Measurements from ENCODE around the gene OR5L2.
"Not testable (repeated sequence)": the region's sequence is repeated elsewhere in the genome, so short reads cannot be mapped to it uniquely, and the experiment has no call there.

OR5L2 gene

DNA sequence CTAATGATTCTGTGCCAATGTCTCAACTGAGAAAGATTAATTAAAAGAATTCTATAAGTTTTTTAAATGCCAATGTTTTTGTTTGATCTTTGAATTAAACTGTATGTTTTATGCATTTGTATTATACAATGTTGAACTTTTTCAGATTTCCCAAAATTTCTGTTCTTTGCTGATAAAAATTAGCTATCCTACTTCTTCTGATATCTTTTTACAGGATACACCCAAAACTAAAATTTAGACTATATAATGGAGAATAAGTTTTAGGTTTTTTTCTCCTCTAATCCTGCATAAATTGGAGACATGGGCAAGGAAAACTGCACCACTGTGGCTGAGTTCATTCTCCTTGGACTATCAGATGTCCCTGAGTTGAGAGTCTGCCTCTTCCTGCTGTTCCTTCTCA is at the start of gene OR5L2:
OR5L2 (plus strand) TSS at position 301 of the 400 bp plus-strand sequence; CDS start at position 301, 0 bp downstream.
- DNase-seq, result no peak

DNA sequence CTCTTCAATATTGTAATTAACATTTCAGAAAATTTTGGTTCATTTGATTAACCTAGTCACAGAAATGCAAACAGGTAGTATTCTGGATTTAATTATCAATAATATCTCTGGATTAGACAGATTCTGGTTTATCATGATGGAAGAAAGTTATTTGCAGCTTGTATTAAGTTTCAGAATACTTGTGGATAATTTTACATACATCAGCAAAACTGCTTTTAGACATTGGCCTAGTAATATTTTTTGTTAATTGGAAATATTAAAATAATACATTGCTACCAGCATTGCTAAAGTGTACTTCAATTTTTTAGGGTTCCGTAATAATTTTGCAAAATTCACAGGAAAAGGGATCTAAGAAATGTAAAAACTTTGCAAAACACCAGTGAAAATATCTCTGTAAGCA is 35.4 kb upstream of the OR5L2 start:
- DNase-seq, result no peak

DNA sequence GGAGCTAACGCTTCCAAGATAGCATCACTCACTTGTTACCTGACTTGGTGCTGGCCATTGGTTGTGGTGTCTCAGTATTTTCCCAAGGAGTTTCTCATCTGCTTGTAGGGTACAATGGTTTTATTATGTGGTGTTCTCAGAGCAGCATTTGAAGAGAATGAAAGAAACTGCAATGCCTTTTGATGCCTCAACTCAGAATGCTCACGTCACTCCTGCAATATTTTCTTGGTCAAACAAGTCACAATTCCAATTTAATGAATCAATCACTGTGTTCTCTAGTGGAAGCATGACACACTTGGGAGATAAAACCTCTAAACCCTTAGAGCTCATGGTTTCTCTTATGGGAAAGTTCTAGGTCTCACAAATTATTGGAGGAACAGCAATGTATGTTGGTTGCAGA is 33.7 kb upstream of the OR5L2 start:
- no peak for DNase-seq

DNA sequence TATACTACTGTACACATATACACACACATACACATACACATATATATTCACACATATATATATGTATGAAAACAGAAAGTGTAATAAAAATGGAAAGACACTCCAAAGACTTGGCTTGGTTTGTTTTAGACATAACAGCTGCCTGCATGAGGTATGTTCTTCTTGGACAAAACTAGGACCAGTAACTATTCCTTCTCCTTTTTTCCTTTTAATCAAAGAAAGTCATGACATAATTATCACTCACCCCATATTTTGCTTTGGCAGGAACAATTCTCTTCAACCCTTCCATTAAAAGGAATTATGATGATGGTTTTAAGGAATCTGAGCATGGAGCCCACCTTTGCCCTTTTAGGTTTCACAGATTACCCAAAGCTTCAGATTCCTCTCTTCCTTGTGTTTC is 31.8 kb upstream of the OR5L2 start, which contains the start of gene OR5D14:
OR5D14 (plus strand) TSS at position 301 of the 400 bp plus-strand sequence; CDS start at position 301, 0 bp downstream.
- no peak for DNase-seq

DNA sequence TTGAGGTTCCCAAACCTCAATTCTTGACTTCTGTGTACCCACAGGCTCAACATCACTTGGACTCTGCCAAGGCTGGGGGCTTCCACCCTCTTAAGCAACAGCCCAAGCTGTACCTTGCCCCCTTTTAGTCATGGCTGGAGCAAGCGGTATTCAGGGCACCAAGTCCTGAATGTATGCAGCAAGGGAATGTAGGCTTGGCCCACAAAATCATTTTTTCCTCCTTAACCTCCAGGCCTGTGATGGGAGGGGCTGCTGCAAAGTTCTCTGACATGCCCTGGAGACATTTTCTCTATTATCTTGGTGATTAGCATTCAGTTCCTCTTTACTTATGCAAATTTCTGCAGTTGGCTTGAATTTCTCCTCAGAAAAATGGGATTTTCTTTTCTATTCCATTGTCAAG is 20.8 kb upstream of the OR5L2 start:
- no peak for DNase-seq

DNA sequence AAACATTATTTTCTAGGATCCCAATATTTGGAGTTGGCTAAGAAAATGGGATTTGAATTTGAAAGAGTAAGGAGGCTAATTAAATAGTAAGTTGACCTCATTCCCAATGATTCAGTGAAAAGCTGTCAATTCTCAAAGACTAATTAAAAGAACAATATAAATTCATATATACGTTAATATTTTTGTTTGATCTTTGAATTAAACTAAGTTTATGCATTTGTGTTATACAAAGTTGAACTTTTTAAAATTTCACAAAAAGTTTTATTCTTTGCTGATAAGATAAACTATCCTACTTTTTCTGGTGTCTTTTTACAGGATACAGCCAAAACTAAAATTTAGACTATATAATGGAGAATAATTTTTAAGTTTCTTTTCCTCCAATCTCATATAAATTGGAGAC is 16.0 kb upstream of the OR5L2 start, which contains the start of gene OR5L1:
OR5L1 (plus strand) TSS at position 301 of the 400 bp plus-strand sequence. CDS start 100 bp downstream, outside the sequence.
- DNase-seq, result no peak

DNA sequence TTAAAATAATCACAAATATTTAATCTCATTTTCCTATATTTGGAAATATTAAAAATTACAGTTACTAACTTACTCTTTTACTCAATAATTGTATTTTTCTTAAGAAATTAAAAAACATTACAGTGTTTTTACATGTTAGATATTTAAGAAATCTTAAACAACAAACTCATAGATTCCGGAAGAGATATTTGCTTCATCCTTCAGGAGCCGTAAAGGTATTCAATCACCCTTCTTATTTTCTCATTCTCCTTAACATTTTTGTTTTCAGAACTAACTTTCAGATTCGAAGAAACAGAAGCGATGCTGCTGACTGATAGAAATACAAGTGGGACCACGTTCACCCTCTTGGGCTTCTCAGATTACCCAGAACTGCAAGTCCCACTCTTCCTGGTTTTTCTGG is 7.7 kb upstream of the OR5L2 start, which contains the start of gene OR5D18:
OR5D18 (plus strand) TSS at position 301 of the 400 bp plus-strand sequence; CDS start at position 301, 0 bp downstream.
- no peak for DNase-seq

DNA sequence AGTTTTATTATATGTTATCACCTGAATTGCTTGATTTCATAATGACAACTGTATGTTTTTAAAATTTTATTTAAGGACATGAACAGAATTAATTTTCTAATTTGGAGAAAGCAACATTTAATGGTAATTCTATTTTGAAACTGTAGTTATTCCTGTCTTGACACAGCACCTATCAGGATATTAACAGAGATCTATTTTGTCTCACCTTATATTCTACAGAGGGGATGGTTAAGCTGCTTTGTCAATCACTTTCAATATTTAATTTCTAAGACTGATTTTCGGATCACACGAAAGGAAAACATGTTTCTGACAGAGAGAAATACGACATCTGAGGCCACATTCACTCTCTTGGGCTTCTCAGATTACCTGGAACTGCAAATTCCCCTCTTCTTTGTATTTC is 11.4 kb downstream of the OR5L2 start, which contains the start of gene OR5D16:
OR5D16 (plus strand) TSS at position 301 of the 400 bp plus-strand sequence; CDS start at position 301, 0 bp downstream.
- no peak for DNase-seq

DNA sequence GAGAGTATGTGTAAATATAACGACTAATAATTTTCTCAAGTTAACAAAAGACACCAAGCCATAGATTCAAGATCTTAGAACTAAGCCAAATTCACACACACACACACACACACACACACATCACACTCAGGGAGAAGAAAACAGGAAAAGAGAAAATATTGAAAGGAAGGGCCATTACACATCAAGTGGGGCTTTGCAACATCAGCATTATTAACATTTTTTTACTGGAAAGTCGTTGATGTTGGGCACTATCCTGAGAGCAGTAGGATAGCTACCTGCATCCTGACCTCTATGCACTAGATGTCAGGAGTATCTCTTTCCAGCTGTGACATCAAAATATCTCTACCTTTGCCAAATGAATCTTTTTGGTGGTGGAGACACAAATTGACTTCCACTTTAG is 20.4 kb downstream of the OR5L2 start:
- DNase-seq, result no peak

DNA sequence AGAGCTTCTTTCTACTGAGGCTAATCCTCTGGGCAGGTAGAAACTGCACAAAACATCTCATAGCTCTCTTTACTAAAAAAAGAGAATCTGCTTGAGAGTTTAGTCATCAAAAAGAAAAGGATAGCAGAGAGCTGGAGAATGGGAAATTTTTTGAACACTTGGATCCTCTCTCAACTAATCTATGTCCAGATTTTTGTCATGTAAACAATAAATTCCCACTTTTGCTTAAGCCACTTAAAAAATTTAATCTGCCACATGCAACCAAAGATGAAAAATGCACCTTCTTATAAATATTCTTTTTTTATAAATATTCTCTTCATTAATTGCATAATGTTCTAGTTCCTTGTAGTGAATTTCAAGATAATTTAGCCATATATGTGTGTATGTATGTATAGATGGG is 22.0 kb downstream of the OR5L2 start:
- DNase-seq, result no peak

DNA sequence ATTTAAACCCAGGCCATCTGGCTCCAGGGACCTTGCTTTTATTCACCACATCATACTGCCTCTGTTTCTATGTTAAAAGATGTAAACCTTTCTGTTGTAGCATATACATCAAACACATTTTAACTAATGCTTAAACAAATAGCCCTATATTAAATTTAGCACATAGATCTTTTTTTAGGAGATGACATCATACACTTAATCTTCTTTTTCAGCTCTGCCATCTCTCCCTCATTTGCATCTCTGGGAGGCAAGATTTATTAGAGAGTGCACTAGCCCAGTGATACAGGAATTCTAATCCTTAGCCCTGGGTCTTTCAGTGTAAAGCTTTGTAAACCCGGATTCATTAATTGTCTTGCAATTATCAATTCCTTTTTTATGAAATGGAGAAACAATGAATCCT is 25.1 kb downstream of the OR5L2 start:
- no peak for DNase-seq

DNA sequence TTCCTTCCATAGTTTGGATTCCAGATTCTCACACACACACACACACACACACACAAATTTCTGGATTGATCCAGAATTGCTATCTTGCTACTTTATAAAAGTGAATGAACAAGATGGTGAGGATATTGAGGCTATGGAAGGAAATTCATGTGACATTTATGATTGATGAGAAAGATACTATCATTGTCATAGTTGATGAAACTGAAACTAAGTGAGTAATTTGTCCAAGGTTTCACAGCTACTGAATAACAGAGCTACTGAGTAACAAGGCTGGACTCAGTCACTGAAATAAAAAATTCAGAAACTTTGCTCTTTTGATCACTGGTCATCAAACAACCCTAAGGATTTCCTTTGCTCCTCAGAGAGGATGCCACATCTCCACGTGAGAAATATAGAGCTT is 27.7 kb downstream of the OR5L2 start:
- no peak for DNase-seq

DNA sequence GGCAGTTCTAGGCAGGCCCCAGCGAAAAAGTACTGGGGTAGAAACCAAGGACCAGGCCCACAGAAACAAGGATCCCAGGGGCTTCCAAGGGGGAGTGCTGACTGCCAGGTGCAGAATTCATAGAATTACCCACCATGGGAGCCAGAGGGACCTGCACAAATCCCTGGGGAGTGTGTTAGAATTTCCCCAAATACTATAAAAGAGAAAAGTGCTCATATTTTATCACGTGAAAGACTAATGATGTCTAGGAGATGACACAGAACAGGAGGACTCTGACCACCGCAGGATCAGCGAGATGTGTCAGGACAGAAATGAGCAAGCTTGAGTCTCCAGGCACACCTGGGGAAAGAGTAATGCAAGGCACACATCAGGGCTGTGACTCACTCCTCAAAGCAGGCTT is 40.3 kb downstream of the OR5L2 start:
- DNase-seq, result not testable (repeated sequence)

DNA sequence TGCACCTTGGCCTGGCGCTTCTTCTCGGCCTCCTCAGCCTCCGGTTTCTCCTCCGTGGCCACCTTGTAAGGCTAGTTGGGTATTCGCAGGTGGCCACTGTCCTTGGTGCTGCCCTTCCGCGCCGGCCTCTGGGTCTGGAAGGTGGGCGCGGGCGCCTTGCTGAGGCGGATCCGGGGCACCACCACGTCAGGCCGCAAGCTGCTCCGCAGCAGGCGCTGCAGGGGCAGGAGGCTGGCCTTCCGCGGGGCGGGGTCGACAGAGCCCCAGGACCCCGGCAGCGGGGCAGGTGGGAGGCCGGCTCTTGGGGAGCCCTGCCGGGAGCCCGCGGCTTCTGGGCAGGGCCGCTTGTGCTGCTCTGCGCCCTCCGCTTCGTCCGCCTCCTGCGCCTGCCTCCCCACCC is 45.7 kb downstream of the OR5L2 start:
- DNase-seq, result not testable (repeated sequence)

DNA sequence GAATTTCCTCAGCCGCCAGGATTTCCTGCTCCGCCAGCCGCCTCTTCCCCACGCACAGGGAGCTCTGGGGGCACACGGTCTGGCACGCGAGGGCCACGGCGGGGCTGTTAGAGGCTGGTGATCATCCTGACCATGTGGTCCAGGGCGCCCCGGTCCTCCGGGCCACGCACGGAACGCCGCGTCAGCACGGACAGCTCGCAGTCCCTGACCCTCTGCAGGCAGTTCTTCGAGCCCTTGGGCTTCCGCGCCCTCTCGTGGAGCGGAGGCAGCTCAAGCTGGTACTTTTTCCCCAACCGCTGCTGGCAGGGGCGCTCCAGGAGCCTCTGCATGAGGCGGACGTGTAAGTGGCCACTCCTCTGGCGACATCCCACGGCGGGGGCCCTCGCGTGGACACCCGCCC is 46.1 kb downstream of the OR5L2 start:
- DNase-seq, result not testable (repeated sequence)

Data from SW 1271 (cell line).